Fibroblast of upper back skin (primary cell): ENCODE measurements around the gene FMN2.

ENCODE experiments used
- DNase-seq: peaks from one replicate; pipeline ENCODE4 v3.0.0-alpha.2; 2013

Gene FMN2

DNA sequence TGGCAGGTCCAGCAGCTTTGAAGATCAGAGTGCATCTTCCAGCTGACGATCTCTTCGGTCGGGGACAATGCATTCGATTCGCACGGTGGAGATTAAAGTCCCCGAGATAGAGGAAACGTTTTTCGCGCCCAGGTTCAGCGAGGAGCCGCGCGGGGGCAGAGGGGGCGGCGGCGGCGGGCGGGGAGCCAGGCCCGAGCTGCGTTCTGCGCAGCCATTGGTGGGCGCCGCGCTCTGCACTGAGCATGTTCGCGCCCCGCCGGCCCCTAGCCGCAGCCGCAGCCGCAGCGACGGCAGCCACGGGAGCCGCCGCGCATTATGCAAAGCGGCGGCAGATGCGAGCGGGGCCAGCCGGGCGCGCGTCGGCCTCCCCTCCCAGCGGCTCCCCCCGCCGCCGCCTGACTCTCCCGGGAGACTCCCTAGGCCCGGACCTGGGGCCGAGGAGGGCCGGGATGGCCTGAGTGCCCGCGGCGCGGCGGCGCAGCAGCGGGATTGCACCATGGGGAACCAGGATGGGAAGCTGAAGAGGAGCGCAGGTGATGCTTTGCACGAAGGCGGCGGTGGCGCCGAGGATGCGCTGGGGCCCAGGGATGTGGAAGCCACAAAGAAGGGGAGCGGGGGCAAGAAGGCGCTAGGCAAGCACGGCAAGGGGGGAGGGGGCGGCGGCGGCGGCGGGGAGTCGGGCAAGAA lies at the start of gene FMN2:
FMN2 (plus strand) TSS at position 270 of the 687 bp plus-strand sequence; CDS start at position 497, 227 bp downstream.
- DNase-seq = peak; percentile 74

DNA sequence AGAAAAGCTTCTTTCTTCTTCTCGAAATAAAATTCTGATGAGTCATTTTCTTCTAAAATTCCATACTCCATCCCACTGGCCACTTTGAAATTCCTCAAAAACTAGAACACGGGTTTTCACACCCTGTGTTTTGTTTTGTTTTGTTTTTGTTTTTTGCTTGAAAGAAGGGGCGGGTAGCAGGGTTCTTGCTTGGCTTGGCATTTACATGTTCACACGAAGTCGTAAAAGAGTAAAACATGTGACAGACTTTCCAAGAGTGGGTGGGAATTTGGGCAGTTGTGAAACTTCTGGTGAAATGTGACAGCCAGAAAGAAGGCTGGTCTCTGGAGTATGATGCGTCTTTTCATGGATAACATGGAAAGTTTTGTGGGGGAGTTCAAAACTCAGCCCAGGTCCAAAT lies 47.1 kb upstream of the FMN2 start:
- peak; percentile 24 for DNase-seq

DNA sequence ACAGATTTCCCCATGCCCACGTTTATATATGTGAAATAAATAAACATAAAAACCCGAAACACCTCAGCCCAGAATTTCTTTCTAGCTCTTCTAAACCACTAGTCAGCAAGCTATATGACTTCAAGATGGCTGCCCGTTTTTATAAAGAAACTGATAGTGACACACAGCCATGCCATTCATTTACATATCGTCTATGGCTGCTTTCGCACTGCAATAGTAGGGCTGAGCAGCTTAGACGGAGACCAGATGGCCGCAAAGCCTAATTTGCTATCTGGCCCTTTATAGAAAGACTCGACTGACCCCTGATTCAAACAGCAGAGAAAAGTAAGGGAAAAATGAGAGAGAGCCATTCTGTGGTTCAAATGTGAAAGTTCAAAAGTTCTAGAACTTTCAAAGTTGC lies 45.7 kb upstream of the FMN2 start:
- no peak for DNase-seq

DNA sequence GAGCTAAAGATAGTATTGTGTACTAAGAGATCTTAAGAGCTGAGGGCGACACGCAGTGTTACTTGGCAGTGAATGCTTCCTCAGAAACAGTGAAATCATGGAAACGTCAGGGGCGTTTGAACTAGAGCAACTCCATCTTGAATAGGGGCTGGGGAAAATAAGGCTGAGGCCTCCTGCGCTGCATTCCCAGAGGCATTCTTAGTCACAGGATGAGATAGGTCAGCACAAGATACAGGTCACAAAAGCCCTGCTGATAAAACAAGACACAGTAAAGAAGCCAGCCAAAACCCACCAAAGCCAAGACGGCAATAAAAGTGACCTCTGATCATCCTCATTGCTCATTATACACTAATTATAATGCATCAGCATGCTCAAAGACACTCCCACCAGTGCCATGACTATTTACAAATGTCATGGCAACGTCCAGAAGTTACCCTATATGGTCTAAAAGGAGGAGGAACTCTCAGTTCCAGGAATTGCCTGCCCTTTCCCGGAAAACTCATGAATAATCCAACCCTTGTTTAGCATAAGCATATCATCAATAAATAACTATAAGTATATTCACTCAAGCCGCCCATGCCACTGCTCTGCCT lies 37.5 kb upstream of the FMN2 start:
- DNase-seq = no peak

DNA sequence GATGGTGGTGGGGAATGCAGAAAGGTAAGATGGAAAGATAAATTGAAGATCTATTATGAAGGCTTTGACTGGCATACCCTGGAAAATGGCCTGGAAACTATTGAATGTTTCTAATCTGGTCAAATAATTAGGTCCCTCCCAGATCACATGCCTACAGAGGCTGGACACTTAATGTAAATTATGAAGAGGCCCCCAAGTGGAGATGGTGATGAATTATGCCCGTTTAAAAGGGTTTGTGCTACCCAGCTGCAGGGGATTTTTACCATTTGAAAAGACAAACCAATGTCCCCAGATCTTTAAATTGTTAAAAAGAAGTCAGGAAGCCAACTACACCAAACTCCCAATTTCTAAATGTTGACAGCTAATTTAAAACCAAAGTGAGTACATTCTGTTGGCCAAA lies 35.7 kb upstream of the FMN2 start:
- no peak for DNase-seq

DNA sequence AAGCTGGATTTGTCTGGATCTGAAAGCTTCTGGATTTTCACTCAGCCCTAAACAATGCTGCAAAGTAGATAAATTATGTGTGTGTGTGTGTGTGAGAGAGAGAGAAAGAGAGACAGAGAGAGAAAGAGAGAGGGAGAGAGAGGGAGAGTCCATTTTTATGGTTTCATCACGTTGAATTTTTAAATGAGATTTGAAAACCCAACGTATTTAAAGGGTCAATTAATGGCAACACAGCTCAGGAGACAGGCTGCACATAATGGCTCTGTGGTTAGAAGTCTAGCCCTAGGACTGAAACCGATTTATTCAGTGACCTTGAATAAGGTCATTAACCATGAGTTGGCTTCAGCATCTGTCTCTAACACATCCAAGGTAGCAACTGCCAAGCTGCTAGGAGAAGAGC lies 35.3 kb upstream of the FMN2 start:
- DNase-seq = no peak

DNA sequence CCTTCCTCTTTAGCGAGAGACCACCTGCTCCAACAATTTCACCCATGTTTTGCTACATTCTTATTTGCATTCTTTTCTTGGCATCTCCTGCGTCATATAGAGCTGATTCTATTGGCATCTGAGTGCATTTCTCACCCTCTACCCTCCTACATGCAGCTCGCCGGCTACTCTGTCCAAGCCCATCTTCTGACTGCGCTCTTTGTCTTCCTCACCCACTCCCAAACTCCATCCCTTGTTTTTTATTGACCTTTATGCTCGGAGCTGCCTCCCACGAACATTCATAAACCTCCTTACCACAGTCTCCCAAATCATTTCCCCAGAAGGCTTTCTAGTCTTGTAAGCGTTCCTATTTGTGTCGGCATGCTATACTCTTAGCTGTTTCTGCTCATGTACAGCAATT lies 33.6 kb upstream of the FMN2 start:
- DNase-seq = no peak

DNA sequence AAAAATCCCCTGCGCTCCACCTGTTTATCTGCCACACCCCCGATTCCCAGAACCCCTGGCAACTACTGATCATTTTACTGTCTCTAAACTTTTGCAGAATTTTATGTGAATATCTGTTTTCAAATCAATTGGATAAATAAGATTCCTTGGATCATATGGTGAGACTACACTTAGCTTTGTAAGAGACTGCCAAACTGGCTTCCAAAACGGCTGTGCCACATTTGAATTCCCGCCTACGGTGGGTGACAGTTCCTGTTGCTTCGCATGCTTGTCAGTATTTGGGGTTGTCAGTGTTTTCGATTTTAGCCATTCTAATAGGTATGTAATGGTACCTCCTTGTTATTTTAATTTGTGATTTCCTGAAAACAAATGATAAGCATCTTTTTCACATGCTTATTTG lies 22.7 kb upstream of the FMN2 start:
- DNase-seq = no peak

DNA sequence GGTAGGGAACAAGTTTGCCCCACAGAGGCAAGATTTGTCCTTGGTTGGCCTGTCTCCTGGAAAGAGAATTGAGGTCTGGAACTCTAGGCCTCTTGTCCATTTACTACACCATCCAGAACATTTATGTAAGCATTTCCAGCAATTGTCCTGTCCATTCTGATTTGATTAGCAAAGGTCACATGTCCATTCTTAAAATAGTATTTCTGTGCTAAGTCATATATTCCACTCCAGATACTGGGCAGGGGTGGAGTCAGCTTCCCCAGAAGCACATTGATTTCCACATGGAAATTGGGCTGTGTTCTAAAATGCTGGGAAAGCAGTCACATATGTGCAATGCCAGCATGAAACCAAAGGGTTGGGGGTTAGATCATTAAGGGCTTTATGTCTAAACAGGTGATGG lies 21.5 kb upstream of the FMN2 start:
- no peak for DNase-seq

DNA sequence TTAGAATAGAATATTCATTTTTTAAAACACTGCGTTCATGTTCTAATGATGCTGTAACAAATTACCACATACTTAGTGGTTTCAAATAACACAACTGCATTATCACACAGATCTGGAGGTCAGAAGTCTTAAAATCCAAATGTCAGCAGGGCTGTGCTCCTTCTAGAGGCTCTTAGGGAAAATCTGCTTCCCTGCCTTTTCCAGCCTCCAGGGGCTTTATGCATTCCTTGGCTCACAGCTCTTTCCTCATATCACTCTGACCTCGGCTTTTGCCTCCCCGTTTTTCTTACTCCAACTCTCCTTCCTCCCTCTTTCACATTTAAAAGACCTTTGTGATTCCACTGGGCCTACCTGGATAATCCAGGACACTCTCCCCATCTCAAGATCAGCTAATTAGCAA lies 18.6 kb upstream of the FMN2 start:
- no peak for DNase-seq

DNA sequence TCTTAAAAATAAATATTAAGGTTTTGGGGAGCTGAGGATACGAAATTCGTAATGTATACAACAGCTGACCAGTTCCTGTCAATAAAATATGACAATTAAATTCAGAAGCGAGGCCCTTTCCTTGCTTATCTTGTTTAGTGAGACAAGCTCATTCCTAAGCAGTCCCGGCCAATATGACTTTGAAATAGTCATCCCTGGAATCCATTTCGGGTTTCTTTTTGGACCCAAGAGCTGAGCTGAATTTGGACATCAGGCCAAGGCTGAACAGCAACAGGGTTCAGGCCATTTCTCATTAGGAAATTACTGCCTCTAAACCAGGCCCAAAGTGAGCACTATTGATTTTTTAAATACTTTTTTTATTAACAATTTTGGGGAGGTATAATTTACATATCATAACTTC lies 17.3 kb upstream of the FMN2 start:
- no peak for DNase-seq

DNA sequence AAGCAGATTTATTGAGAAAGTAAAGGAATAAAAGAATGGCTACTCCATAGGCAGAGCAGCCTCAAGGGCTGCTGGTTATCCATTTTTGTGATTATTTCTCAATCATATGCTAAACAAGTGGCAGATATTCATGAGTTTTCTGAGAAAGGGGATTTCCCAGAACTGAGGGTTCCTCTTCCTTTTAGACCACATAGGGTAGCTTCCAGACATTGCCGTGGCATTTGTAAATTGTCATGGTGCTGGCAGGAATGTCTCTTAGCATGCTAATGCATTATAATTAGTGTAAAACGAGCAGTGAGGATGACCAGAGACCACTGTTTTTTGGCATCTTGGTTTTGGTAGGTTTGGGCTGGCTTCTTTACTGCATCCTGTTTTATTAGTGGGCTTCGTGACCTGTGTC lies 16.8 kb upstream of the FMN2 start:
- DNase-seq = no peak

DNA sequence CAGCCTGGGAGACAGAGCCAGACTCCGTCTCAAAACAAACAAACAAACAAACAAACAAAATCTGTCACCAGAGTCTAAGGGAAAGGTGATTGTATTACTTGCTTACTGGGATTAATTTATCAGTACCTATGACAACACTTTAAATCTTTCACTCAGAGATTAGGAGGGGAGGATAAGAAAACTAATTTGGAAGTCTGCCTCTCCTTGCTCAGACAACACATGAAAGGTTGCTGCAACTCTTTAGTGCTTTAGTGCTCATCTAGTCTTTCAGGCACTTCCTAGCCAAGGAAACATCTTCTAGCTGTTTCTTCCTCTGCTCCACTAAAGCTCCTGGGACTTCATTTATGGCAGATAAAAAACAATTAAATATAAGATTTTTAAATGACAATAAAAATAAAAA lies 7.3 kb upstream of the FMN2 start:
- no peak for DNase-seq

DNA sequence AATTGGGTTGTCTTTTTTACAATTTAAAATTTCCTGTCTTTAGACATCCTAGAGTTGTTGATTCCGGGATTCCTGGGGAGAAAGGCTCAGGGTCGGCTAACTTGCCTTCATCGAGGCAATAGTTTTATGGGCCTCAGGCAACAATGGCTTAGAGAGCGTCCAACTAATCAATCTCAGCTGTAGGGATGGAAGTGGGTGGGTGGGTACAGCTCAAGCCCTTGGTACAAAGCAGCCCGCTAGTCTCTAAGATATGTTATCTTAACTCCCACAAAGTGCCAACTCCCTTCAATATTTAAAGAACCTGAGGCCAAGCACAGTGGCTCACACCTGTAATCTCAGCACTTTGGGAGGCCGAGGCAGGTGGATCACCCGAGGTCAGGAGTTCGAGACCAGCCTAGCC lies 6.9 kb upstream of the FMN2 start:
- DNase-seq = no peak

DNA sequence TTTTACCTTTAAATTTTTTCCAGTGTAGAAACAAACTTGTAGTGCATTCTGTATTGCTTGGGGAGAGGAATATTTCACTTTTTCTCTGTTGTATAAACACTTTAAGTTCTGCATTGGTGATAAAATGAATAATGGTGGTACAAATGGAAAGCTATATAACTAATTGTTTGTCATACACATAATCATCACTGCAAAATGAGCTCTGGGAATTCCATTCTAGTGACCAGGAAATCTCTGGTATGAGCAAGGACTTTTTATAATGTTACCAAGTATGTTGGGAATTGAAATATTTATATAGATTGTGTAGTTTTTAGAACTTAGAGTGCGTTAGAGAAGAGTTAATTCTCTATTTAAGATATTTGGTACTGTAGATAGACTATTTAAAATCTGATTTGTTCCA lies 5.0 kb upstream of the FMN2 start:
- DNase-seq = peak; percentile 79

DNA sequence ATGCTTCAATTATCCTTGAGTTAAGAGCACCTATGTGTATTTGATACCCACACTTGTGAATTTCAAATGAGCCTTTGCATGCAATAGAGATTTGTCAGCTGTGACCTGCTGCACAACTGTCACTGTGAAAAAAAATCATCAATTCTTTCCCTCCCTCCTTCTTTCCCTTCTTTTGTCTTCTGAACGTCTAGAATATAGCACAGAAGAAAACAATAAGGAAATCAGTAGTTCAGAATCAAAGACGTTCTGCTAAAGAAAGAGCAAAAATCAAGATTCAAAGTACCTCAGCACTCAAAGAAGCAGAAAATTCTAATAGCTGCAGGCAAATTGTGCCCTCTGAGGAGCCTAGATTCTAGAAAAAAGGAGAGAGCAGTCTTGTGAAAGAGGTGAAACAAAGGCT lies 1.7 kb upstream of the FMN2 start:
- no peak for DNase-seq

DNA sequence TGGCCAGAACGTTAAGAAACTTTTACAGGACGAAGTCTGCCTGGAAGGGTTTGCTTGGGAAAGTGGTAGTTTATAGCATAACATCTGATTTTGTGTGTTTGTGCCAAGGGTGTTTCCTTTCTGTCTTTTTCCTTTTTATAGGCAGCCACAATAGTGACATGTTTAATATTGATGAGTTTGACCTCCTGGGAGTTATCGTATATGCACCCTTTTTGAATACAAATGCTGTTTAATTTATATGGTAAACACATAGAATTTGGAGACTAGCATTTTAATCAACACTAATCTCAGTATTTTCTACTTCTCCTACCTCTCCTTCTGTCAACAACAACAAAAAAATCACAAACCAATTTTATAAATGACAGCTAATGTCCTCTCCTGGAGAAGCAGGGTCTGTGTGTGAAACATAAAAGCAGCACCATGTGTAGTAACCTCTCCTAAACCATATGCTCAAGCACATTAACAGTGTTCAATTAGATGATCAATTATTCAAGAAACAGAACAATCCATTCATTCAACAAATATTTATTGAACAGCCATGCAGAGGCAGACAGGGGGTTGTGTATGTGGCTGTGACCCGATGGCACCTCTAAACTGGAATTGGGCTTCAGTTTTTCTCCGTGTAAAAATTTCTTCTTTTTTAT lies 604 bp upstream of the FMN2 start:
- DNase-seq = no peak

DNA sequence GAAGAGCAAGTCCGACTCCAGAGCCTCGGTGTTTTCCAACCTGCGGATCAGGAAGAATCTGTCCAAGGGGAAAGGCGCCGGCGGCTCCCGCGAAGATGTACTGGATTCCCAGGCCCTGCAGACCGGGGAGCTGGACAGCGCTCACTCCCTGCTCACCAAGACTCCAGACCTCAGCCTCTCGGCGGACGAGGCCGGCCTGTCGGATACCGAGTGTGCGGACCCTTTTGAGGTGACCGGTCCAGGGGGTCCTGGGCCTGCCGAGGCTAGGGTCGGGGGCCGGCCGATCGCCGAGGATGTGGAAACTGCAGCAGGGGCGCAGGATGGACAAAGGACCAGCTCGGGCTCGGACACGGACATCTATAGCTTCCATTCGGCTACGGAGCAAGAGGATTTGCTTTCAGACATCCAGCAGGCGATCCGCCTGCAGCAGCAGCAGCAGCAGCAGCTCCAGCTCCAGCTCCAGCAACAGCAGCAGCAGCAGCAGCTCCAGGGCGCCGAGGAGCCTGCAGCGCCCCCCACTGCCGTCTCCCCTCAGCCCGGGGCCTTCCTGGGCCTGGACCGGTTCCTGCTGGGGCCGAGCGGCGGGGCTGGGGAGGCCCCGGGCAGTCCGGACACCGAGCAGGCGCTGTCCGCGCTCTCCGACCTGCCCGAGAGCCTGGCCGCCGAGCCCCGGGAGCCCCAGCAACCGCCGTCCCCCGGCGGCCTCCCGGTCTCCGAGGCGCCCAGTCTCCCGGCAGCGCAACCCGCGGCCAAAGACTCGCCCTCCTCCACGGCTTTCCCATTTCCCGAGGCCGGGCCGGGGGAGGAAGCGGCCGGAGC lies 827 bp downstream of the FMN2 start:
- peak; percentile 57 for DNase-seq

DNA sequence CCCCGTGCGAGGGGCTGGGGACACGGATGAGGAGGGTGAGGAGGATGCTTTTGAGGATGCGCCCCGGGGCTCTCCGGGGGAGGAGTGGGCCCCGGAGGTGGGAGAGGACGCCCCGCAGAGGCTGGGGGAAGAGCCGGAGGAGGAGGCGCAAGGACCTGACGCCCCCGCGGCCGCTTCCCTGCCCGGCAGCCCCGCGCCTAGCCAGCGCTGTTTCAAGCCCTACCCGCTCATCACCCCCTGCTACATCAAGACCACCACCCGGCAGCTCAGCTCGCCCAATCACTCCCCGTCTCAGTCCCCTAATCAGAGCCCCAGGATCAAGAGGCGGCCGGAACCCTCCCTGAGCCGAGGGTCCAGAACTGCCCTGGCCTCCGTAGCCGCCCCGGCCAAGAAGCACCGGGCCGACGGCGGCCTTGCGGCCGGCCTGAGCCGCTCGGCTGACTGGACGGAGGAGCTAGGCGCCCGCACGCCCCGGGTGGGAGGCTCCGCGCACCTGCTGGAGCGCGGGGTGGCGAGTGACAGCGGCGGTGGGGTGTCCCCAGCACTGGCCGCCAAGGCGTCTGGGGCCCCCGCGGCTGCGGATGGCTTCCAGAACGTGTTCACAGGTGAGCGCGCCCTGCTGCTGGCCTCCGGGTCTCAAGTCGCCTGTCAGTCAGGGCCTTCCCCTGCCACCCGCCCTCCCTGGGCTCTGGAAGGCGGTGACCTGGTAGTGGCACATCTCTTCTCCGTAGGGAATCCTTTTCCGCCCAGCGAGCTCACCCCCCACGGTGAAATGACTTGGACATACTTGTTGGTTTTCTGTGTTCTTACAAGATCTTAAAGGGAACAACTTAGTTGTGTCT lies 1.7 kb downstream of the FMN2 start:
- peak; percentile 32 for DNase-seq

DNA sequence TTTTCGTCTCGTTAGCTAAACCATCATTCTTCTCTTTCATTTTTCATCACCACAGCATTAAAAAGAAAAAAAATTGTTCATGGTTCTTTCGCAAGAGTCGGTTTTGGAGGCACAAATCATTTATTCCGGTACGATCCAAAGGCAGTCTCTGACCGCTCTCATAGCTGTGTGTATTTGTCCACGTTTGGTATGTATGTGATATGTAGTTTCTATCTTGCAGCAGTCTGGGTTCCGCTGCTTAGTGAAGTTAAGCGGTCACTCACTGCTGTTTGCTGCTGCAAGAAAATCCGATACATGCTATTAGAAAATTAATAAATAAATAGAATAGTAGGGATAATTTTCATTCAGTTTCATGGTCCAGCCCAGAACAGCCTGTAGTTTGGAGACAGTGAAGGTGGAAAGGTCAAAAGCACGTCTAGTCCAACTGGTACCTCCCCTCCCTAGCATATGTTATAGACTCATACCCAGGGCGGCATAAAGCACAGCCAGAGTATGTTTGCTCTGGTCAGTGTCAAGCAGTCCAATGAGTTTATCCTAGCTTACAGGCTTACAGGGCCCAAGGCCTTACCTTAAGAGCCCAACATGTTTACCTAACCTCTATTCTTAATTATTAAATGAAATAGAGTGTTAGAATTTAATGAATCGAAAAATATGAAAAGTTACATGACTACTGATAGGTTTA lies 2.5 kb downstream of the FMN2 start:
- no peak for DNase-seq

DNA sequence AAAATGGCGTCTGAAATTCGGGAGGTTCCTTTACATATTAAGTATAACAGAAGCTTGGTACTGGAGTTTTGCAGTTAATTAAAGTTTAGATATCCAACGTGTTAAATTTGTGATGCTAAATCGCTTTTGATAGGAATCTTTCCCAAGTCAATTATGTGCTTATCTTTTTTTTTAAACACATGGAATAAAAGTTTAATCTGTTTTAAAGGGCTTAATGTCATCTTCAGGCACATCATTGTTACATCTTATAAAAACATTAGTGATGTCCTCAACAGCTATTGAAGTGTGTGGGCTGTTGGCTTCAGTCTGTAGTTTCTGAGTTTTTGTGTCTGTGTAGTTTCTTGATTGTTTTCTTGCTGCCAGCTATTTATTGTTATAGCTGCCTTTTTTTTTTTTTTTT lies 5.3 kb downstream of the FMN2 start:
- no peak for DNase-seq

DNA sequence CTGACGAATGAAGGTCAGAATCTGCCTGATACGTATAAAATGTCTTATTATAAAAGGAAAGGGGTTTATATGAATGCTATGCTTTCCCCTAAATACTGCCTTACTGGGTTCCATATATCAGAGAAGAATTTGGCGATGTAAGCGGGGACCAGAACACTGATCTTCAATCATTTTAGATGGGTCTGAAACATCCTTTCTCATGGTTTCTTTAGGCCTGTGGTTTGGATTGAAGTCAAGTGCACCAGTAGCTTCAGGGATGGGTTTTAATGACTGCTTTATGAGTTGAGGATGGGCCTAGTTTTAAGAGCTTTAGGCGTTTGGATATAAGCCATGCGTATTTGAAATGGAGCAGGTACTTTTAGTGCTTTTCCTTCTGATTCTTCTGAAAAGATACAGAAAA lies 6.9 kb downstream of the FMN2 start:
- DNase-seq = peak; percentile 77
